GM18861 (cell line): ENCODE results near the gene PELI1.
"Not testable (repeated sequence)": the region's sequence is repeated elsewhere in the genome, so short reads cannot be mapped to it uniquely, and the experiment has no call there.

ENCODE experiments used
- ATAC-seq: cut with Tn5 transposase; IDR thresholded peaks from one replicate; pipeline ENCODE4 v1.9.1; 2021; ENCODE audit not compliant: unreplicated experiment

The PELI1 gene

DNA sequence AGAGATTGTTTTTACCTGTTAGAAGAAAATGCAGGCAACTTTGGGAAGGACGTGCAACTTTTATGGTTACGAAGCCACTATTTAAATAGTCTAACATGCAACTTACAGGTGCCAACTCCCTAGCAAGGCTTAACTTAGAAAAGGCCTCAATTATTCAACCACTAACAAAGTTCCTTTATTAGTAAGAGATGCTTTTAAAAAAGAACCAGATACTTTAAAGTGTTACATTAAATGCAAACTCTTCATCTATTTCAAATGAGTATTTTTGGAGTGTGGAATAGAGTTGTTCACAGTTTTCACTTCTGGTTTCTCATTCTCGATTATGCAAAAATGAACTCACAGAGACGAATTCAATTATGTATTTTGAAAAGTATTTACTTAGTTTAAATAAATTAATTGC is 51.7 kb downstream of the PELI1 start:
- peak; percentile 89 for ATAC-seq

GRCh38 chr2:64090264-64090663 is 54.0 kb downstream of the PELI1 start:
- no peak for ATAC-seq

- ATAC-seq = peak; percentile 38
Measured at GRCh38 chr2:64086347-64087082, 57.7 kb downstream of the PELI1 start.

GRCh38 chr2:64085936-64086335 is 58.3 kb downstream of the PELI1 start:
- ATAC-seq = no peak

DNA sequence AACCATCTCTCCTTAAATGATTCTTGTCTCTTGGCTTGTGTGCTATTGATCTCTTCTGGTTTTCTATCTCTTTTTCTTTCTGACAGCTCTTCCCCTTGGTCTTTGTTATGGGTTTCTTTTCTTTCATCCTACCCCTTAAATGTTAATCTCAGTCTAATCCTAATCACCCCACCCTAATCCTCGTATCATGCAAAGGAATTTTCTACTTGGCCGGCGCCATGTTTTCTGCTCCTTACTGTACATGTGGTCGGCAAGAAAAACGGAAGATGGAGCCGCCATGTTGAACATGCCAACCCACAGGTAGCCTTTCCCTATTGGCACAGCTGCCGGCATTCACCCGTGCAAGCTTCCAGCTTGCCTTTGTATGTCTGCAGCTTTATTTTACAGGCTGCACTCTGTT is 63.2 kb downstream of the PELI1 start:
- no peak for ATAC-seq

DNA sequence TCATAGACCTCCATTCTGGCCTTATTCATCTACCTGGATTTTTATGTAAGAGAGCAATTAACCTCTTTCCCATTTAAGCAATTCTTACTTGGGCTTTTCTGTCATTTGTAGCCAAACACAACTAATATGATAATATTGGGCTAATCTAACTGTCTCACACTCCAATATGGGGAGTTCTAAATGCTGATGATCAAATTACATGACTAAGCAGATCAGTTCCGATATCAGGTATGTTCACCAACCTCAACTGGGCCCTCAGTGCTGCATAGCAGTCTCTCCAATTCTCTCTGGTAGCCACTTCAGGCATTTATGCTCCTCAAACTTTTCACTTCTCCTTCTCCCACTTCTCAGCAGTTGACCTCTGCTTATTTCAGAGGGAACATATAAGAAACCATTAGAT is 64.0 kb downstream of the PELI1 start:
- no peak for ATAC-seq

GRCh38 chr2:64079688-64080087 is 64.5 kb downstream of the PELI1 start:
- ATAC-seq = not testable (repeated sequence)

DNA sequence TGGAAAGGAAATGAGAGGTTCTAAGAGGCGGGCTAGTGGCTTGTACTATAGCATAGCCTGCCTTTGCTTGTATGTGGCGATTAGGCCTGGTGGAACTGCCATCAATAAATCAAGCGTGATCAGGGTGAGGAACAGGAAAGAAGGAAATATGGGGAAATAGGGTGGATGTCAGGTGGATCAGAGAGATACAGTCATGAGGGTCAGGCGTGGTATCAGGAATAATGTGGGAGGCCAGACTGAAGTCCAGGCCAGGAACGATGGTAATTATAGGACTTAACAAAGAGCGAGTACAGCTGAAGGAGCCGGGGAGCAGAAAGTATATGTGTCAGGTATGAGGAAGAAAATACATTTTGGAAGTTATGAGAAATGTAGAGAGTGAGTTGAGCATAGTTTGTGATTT is 67.4 kb downstream of the PELI1 start:
- not testable (repeated sequence) for ATAC-seq

DNA sequence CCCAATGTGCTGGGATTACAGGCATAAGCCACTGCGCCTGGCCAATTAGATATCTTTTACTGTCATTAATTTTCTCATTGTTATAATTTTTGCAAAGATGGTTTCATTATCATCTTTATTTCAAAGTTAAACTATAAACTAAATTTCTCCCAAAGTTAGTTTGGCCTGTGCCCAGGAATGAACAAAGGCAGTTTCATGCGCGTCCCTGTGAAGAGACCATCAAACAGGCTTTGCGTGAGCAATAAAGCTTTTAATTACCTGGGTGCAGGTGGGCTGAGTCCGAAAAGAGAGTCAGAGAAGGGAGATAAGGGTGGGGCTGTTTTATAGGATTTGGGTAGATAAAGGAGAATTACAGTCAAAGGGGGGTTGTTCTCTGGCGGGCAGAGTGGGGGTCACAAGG is 69.6 kb downstream of the PELI1 start:
- ATAC-seq = not testable (repeated sequence)

DNA sequence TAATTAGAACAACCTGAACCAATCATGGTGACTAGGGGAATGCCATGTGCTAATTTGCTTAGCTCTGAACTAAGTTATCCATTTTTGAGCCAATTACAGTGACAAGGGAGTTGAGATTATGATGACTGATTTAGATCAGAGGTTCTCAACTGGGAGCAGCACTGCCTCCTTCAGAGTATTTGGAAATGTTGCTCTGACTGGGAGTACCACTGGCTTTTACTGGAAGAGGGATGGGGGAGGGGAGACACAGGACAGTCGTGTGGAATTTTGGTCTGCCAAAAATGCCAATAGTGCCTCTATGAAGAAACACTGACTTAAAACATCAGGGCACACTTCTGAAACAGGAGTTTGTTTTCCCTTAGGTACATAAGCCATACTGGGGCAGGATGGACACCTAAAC is 76.9 kb downstream of the PELI1 start:
- ATAC-seq = no peak

DNA sequence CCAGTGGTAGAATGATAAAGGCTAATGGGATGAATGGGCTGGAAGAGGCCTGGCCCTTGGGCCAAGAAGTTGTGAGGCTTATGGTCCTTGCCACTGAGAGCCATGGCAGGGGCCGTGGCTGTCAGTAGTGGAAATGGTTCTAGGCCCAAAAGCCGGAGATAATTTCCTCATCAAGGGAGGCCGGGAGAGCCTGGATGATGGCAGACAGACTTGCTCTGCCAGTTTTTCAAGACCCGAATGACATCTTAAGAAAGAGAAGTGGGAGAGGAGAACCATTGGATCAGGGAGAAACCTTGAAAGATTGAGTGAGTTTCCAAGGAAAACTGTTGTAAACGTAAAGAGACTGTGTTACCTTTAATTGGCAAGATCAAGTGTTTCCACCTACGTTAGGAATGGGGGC is 78.7 kb downstream of the PELI1 start:
- ATAC-seq = no peak

DNA sequence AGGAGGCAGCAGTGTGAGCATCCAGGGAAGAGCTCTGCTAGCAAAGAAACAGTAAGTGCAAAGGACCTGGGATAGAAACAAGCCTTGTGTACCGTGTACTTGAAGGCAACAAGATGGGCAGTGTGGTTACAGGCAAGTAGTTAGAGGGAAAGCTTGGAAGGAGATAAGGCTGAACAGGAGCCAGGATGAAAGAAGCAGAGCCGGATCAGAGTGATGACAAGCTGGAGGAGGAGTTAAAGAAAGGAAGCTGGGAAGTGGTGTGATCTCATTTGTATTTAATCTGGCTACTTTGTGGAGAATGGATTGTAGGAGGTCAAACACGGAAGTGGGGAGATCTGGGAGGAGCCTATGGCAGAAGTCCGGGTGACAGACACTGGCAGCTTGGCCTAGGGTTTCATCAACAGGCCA is 80.3 kb downstream of the PELI1 start:
- no peak for ATAC-seq

DNA sequence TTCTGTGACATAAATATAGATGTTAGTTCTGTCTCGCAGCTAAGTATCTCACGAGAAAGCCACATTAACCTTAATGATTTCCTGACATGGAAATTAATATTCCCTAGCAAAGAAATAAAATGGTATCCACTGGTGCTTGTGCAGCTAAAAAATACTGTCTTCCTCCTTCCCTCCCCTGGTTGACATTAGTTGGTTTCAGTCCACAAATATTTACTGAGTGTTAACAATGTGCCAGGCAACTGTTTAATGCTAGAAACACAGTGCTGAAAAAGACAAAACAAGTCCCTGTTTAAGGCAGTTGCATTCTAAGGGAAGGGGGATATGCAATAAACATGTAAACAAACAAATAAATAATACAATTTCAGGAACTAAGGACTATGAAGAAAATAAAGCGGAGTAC is 80.8 kb downstream of the PELI1 start:
- ATAC-seq = no peak

- no peak for ATAC-seq
Measured at GRCh38 chr2:64062840-64063239, 81.4 kb downstream of the PELI1 start.

DNA sequence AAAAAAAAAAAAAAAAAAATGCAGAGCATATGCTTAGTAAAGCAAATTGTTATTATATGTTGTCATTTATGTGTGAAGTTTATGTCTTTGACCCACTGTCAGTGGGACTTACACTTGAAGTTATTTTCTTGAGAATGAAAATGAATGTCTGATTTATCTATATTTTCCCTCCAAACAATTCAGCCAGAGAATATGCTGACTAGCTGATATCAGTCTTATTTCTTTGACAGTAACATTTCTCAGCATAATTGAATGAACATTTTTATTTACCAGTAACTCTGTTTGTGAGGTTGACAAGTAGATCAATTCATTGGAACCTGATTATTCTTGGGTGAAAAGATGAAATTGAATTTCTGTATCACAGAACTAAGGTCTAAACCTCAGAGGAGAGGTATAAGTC is 85.0 kb downstream of the PELI1 start:
- ATAC-seq = no peak

DNA sequence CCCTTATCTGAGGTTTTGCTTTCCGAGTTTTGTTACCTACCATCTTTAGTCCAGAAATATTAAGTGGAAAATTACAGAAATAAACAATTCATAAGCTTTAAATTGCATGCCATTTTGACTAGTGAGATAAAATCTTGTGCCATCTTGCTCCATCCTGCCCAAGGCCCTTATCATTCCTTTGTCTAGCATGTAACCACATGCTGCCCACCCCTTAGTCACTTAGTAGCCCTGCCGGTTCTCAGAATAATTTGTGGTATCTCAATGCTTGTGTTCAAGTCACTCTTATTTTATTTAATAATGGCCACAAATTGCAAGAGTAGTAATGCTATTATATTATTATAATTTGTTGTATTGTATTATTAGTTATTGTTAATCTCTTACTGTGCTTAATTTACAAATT is 88.2 kb downstream of the PELI1 start:
- no peak for ATAC-seq

GRCh38 chr2:64054161-64054915 is 89.9 kb downstream of the PELI1 start:
- no peak for ATAC-seq

DNA sequence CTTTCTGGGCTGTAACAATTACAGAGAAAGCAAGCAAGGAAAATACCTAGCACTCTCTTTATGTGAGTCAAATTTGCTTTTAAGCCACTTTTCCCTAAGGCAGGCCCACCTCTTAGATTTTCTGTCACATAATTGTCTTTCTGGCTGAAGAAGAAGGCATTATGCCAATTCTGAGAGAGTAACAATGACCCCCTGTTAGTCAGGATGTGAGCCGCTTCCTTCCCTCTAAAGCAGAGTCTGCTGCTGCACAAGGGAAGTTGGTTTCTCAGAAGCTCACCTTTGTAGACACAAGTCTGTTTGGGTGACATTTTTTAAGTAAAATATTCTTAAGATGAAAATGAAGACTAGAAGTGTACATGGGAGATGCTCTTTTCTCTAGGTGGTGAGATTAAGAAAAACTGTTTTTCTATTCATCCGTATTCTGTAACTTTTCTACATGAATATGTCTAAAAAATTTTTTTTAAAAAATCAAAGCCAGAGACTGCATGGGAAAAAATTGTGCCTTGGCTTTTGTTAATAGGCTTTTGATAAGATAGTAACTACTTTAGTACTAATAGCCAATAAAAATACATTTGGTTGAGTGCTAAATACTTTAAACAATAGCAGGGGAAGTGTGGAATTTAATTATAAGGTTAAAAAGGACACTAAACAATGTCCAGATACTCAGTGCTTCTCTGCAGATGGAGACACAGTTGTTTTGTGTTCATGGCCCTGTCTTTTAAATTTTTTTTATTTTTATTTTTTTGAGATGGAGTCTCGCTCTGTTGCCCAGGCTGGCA is 91.6 kb downstream of the PELI1 start:
- no peak for ATAC-seq

DNA sequence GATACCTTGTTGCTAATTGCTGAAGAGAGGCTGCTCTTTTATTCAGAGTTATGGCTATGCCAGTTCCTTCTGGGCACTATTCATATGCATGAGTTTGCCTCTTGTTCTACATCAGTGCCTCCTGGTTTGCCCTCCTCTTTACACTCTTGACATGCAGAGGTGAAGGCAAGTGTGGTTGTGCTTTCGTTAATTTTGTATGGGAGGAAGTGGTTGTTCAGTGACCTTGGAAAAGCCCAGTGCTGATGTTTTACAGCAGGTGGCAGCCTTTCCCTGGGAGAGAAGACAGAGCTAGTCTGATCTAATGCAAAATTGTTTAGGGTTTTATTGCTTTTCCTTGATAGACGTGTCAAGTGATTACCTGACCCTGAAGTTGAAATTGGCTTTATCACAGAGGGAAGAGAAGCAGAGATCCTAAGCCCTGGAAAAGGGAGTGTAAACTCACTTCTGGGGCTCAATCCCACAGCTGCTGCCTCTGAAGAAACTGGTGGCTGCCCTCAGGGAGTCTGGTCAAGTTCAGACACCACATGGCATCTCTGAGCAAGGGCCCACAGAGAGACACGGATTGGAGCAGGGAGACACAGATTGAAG is 94.5 kb downstream of the PELI1 start:
- ATAC-seq = peak; percentile 73

DNA sequence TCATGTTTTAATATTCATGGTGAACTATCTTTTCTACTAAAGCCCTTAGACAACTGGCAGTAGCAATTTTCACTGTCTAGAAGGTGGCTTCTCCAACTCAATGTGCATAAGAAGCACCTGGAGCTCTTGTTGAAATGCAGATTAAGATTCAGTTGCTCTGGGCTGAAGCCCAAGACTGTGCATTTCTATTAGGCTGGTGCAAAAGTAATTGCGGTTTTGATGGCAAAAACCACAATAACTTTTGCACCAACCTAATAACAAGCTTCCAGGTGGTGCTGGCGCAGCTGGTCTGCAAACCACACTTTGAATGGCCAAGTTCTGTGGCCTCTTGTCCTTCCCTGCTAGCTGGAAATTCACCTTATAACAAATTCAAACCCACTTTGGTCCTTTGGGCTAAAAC is 98.3 kb downstream of the PELI1 start:
- no peak for ATAC-seq
